Thoracic aorta (tissue), 2 donors: ENCODE results near the gene CRYGS. TPM values are rescaled to one million over a fixed set of nuclear protein-coding genes. Genes with fewer than 3 reads are reported as not detected.
A peak's percentile ranks its signal among the peaks of the same experiment; 100 is the strongest.

Experiments used
- ATAC-seq: fragments of 150-250 bp; one replicate; pipeline ENCODE4 v1.8.0; 2017; ENCODE audit warnings: low read depth; ENCODE audit not compliant: insufficient number of reproducible peaks, low FRiP score
- DNase-seq: peaks from one replicate; pipeline ENCODE4 v3.0.0-alpha.2; 2020; ENCODE audit warnings: low spot score
- H3K27ac ChIP-seq, 2 donors: fragments of 200-600 bp; sonication (generic); 1 replicate in 1 of 2; 2 replicates in 1 of 2; pipeline ENCODE4 v1.5.1; 2016; ENCODE audit warnings: mild to moderate bottlenecking in 2 of 2, moderate library complexity in 2 of 2
- H3K27me3 ChIP-seq: fragments of 200-600 bp; sonication (generic); replicated peaks from 2 replicates; pipeline ENCODE4 v1.6.0; 2016; ENCODE audit warnings: mild to moderate bottlenecking; ENCODE audit not compliant: insufficient read depth
- H3K36me3 ChIP-seq: fragments of 200-600 bp; sonication (generic); one replicate; pipeline ENCODE4 v1.5.1; 2016
- H3K4me1 ChIP-seq, 2 donors: fragments of 200-600 bp; sonication (generic); 1 replicate in 1 of 2; 2 replicates in 1 of 2; pipeline versions ENCODE4 v1.5.1 to v1.6.0; 2016; ENCODE audit warnings: low read depth in 2 of 2, mild to moderate bottlenecking in 1 of 2; ENCODE audit not compliant: control insufficient read depth in 1 of 2
- H3K4me3 ChIP-seq: fragments of 200-600 bp; sonication (generic); 2 replicates; pipeline ENCODE4 v1.5.1; 2016; ENCODE audit warnings: mild to moderate bottlenecking
- H3K9me3 ChIP-seq: fragments of 200-600 bp; sonication (generic); 2 replicates; pipeline ENCODE4 v1.5.1; 2016
- total RNA-seq, 2 donors: library from RNA; depleted of rRNA; stranded (reverse); fragments of >200 nt; gene quantifications; one replicate each; pipeline versions ENCODE4 v1.1.0 to v1.2.3, GENCODE V29; 2016
- TF ChIP-seq, protein P1 (sequence below): fragments of 200-600 bp; sonication (generic); IDR thresholded peaks from one replicate; pipeline ENCODE4 v1.5.1; 2019; ENCODE audit warnings: antibody characterized with exemption

Gene CRYGS
- total RNA-seq, 2 donors from 2014 or later: 3.7 to 4.4 TPM

DNA sequence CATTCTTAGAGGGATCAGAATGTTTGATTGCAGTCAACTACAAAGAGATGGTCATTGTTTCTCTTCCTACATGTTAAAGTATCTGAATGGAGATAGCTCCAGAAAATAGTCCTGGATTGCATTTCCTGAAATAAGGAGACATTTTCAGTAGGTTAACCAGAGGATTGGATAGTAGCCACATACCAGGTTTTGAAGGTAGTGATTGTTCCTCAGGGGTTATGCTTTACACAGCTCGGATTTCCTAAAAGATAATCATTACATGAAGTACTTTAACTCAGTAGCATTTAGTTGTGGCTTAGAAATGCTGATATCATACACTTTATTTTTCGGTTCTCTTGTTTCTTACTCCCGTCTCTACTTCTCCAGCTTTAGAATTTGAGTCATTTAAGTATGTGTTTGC, 36.6 kb upstream of the CRYGS start:
- TF ChIP-seq, protein P1, sequence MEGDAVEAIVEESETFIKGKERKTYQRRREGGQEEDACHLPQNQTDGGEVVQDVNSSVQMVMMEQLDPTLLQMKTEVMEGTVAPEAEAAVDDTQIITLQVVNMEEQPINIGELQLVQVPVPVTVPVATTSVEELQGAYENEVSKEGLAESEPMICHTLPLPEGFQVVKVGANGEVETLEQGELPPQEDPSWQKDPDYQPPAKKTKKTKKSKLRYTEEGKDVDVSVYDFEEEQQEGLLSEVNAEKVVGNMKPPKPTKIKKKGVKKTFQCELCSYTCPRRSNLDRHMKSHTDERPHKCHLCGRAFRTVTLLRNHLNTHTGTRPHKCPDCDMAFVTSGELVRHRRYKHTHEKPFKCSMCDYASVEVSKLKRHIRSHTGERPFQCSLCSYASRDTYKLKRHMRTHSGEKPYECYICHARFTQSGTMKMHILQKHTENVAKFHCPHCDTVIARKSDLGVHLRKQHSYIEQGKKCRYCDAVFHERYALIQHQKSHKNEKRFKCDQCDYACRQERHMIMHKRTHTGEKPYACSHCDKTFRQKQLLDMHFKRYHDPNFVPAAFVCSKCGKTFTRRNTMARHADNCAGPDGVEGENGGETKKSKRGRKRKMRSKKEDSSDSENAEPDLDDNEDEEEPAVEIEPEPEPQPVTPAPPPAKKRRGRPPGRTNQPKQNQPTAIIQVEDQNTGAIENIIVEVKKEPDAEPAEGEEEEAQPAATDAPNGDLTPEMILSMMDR: no peak
- peaks cover 54% of the 10 kb centered on the region for H3K36me3 ChIP-seq

DNA sequence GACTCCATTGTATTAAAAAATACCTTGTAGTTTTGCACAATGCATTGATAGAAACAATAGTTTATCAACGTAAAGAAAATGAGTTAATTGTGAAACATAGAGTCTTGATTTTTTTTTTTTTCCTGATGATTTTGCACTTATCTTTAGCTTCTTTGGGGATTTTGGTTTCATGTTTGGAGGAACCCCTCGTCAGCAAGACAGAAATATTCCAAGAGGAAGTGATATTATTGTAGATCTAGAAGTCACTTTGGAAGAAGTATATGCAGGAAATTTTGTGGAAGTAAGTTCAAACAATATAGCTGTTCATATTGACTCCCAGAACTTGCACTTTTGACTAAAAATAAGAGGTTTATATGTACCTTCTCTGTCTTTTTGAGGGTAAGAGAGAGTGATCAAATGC, 33.3 kb upstream of the CRYGS start:
- H3K27ac ChIP-seq: no peak overlapping the region
- no peaks in the 10 kb centered on the region for H3K4me1 ChIP-seq
- ATAC-seq (no peak), DNase-seq (no peak)
- no peak overlapping the region for H3K4me3 ChIP-seq
- H3K27me3 ChIP-seq: no peaks in the 10 kb centered on the region
- no peaks in the 10 kb centered on the region for H3K9me3 ChIP-seq
- TF ChIP-seq, protein P1: no peak
- H3K36me3 ChIP-seq: peaks cover 37% of the 10 kb centered on the region

More for the DNA sequence above, 36.6 kb upstream of the CRYGS start:
- Histone ChIP-seq H3K27ac (no peak overlapping the region), H3K4me3 (no peak overlapping the region), H3K27me3 (no peaks in the 10 kb centered on the region), H3K9me3 (no peaks in the 10 kb centered on the region), H3K4me1 (no peaks in the 10 kb centered on the region)
- DNase-seq: no peak
- ATAC-seq: no peak

DNA sequence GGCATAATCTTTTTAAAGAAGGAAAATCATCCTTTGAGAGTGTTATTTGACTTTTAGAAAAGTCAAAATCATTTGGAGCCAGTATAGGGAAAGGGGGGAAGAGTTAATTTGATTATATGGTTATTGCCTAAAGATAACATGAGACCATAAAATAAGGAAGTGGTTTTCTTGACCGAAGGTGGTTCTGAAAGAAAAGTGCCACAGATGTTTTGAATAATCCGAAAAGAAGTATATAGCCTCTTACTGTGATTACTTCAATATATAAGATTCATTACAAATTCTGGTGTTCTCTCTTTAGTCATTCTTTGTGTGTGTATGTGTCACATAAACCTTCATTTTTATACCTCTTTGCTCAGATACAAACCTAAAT, 27.4 kb upstream of the CRYGS start:
- H3K9me3 ChIP-seq: no peaks in the 10 kb centered on the region
- peaks cover 21 to 23% of the 10 kb centered on the region in 2 donors for H3K4me1 ChIP-seq
- H3K27me3 ChIP-seq: no peaks in the 10 kb centered on the region
- H3K27ac ChIP-seq: no peak overlapping the region
- TF ChIP-seq, protein P1: no peak
- ATAC-seq: no peak
- peaks cover 18% of the 10 kb centered on the region for H3K36me3 ChIP-seq
- H3K4me3 ChIP-seq: peak overlapping the region; percentile 100
- DNase-seq: no peak

DNA sequence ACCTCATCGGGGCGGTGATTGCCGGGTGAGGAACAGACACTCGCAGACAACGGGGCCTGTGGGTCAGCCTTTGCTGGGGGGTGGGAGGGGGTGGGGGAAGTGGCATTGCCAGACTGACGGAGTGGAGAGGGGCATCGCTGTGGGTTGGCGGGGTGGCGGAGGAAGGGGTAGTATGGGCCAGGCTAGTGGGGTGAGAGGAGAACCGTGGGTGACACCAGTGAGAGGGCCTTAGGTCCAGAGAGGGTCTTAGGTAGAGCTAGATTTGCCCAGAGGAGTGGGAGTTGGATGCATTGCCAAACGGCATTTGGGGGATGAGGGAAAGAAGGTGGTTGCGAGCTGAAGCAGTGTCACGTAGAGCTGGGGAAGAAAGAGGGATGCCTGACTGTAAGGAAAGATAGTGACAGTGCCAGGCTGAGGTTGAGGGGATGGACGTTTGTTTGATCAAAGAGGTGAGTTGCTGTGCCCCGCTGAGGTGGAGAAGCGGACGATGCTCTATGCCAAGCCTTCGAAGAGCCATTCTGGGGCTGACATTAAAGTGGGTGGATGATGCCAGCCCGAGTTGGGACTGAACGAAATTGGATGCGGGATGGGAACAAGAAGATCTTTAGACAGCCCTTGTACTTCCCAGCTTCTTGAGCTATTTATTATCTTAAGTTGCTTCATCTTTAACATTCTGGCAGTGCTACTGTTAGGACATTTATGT, 26.9 kb upstream of the CRYGS start:
- H3K4me3 ChIP-seq: peak overlapping the region; percentile 100
- peaks cover 13% of the 10 kb centered on the region for H3K36me3 ChIP-seq
- ATAC-seq: no peak
- H3K9me3 ChIP-seq: no peaks in the 10 kb centered on the region
- no peak for DNase-seq
- TF ChIP-seq, protein P1: no peak
- no peaks in the 10 kb centered on the region for H3K27me3 ChIP-seq
- H3K4me1 ChIP-seq: peaks cover 21 to 28% of the 10 kb centered on the region in 2 donors
- H3K27ac ChIP-seq: peak overlapping the region; percentile 93 to 94

DNA sequence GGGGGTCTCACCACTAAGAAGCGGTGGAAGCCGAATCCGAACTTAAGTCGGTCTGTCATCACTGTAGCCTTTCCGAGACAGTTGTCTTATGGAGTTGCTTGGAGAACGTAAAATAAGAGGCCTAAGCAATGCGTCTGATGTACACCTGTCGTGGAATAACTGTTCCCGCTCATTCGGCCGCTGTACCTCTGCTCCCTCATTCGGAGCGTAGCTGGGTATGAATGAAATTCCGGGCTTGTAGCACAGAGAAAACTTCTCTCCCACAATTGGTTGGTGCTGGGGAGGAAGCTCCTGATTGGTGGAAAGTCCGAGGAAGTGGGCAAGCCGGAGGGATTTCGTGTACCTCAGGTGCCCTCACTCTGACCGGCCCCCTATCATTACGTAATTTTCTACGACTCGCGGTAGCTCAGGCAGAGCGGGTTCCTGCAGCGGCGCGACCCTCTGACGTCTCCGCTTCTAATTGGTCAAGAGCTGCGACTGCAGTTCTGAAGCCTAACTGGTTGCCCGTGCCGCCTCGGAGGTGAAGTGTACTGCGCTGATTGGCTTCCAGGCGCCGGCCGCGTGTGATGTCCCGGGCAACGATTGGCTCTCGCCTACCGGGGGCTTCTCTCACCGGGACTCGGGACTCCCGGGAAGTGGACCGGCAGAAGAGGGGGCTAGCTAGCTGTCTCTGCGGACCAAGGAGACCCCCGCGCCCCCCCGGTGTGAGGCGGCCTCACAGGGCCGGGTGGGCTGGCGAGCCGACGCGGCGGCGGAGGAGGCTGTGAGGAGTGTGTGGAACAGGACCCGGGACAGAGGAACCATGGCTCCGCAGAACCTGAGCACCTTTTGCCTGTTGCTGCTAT, 26.1 kb upstream of the CRYGS start, which contains the start of gene DNAJB11:
DNAJB11 (plus strand) TSS at position 625 of the 845 bp plus-strand sequence; CDS start at position 803, 178 bp downstream.
- peak within 1 kb of the TSS; percentile 100 for H3K4me3 ChIP-seq
- H3K4me1 ChIP-seq: peaks cover 21 to 30% of the 10 kb centered on the region in 2 donors
- peaks cover 7% of the 10 kb centered on the region for H3K36me3 ChIP-seq
- ATAC-seq: peak; percentile 100
- H3K27me3 ChIP-seq: no peaks in the 10 kb centered on the region
- H3K9me3 ChIP-seq: no peaks in the 10 kb centered on the region
- TF ChIP-seq, protein P1: no peak
- peak; percentile 98 for DNase-seq
- peak within 1 kb of the TSS; percentile 93 to 94 for H3K27ac ChIP-seq
